OCI-LY1 (cell line): ENCODE results near the gene ICE1.

Experiments used
- EZH2 ChIP-seq: fragments of 200-600 bp; sonication (generic), shearing (Covaris generic); IDR thresholded peaks from 2 replicates; pipeline ENCODE4 v1.8.0; 2017; ENCODE audit warnings: borderline replicate concordance, mixed run types, mild to moderate bottlenecking, antibody characterized with exemption, low read length, moderate library complexity, mixed read lengths
- TF ChIP-seq, protein P1 (sequence below): fragments of 200-600 bp; sonication (generic), shearing (Covaris generic); IDR thresholded peaks from 2 replicates; pipeline ENCODE4 v1.5.1; 2017; ENCODE audit warnings: mild to moderate bottlenecking, antibody characterized with exemption, low read length, moderate library complexity, mixed read lengths

GRCh38 chr5:5533927-5534326 is 111.5 kb downstream of the ICE1 start:
- TF ChIP-seq, protein P1, sequence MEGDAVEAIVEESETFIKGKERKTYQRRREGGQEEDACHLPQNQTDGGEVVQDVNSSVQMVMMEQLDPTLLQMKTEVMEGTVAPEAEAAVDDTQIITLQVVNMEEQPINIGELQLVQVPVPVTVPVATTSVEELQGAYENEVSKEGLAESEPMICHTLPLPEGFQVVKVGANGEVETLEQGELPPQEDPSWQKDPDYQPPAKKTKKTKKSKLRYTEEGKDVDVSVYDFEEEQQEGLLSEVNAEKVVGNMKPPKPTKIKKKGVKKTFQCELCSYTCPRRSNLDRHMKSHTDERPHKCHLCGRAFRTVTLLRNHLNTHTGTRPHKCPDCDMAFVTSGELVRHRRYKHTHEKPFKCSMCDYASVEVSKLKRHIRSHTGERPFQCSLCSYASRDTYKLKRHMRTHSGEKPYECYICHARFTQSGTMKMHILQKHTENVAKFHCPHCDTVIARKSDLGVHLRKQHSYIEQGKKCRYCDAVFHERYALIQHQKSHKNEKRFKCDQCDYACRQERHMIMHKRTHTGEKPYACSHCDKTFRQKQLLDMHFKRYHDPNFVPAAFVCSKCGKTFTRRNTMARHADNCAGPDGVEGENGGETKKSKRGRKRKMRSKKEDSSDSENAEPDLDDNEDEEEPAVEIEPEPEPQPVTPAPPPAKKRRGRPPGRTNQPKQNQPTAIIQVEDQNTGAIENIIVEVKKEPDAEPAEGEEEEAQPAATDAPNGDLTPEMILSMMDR, result no peak
- TF ChIP-seq EZH2, result no peak
